H1 (cell line): Measurements from ENCODE around the gene CDKN2B-AS1. TPM values are rescaled to one million over a fixed set of nuclear protein-coding genes. Genes with fewer than 3 reads are reported as not detected.

Experiments
- CBX5 ChIP-seq: fragments of 300-800, 300-1000 bp; sonication (generic); IDR thresholded peaks from 2 replicates; pipeline ENCODE4 v1.7.1; 2016; ENCODE audit warnings: antibody characterized with exemption, low read length, low read depth
- CHD7 ChIP-seq: fragments of 300-600 bp; sonication (generic); IDR thresholded peaks from 2 replicates; pipeline ENCODE4 v1.7.1; 2012; ENCODE audit warnings: low read length, moderate library complexity, mild to moderate bottlenecking, inconsistent platforms; ENCODE audit not compliant: insufficient replicate concordance
- FOSL1 ChIP-seq: IDR thresholded peaks from 2 replicates; pipeline ENCODE4 v1.6.1; 2011; ENCODE audit warnings: mild to moderate bottlenecking, low read depth, low read length, moderate library complexity; ENCODE audit not compliant: insufficient read depth
- polyA plus RNA-seq, 7 experiments: library from polyadenylated mRNA; depleted of rRNA in 3 of 7; stranded (reverse) in 5 of 7; unstranded in 2 of 7; fragments of >200 nt in 5 of 7; fragments of 200-250 nt in 2 of 7; gene quantifications; 1 replicate in 5 of 7; 2 replicates in 1 of 7; 4 replicates in 1 of 7; pipeline versions ENCODE4 v1.2.1 to v1.2.3, GENCODE V29; 2011 to 2013; ENCODE audit warnings: missing spikeins in 2 of 7, mixed read lengths in 2 of 7
- total RNA-seq: library from RNA; stranded (reverse); fragmentation: NEBNext Ultra II Directional; extraction: Animal tissue kit (Norgen Biotek cat#: 25700); gene quantifications from 2 replicates; pipeline ENCODE4 v1.2.1, GENCODE V29; 2021

Gene CDKN2B-AS1
- total and polyA plus RNA-seq, 2 of the 8 experiments (the other 6 are each of a cell fraction or from before 2014, with no cell fraction given): not detected

DNA sequence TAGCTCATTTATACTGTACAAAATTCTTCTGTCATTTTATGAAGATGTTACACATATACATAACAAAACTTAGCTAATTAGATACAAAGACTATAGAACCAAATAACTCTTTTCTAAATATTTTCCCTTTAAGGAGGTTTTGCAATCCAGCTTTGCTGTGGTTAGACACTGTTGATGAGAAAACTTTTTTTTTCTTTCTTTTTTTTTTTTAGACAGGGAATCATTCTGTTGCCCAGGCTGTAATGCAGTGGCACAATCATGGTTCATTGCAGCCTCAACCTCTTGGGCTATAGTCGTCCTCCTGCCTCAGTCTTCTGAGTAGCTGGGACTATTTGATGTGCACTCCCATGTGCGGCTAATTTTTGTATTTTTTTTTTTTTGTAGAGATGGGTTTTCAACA lies 53.0 kb downstream of the CDKN2B-AS1 start (continued):
- no peak for TF ChIP-seq CHD7
- TF ChIP-seq CBX5: no peak
- no peak for TF ChIP-seq FOSL1
